IMR-90 (cell line): ENCODE data around the gene CTNNA2.

Source experiments
- BHLHE40 ChIP-seq: fragments of 150-350 bp; IDR thresholded peaks from 2 replicates; pipeline ENCODE4 v1.6.1; 2016; ENCODE audit warnings: mild to moderate bottlenecking, low read depth, low read length
- CEBPB ChIP-seq: IDR thresholded peaks from 2 replicates; pipeline ENCODE4 v1.6.1; 2012; ENCODE audit warnings: low read depth, low read length, improper control_type of control experiment
- FOS ChIP-seq: fragments of 150-350 bp; IDR thresholded peaks from 2 replicates; pipeline ENCODE4 v1.6.1; 2016; ENCODE audit warnings: low read depth, low read length
- MAFK ChIP-seq: IDR thresholded peaks from 2 replicates; pipeline ENCODE4 v1.6.1; 2012; ENCODE audit warnings: low read depth, low read length, improper control_type of control experiment
- MAZ ChIP-seq: IDR thresholded peaks from 2 replicates; pipeline ENCODE4 v1.6.1; 2012; ENCODE audit warnings: low read depth, mild to moderate bottlenecking, low read length, improper control_type of control experiment, moderate library complexity, borderline replicate concordance
- MXI1 ChIP-seq: IDR thresholded peaks from 2 replicates; pipeline ENCODE4 v1.6.1; 2012; ENCODE audit warnings: low read depth, mild to moderate bottlenecking, low read length, moderate library complexity, borderline replicate concordance
- NFE2L2 ChIP-seq: fragments of 150-350 bp; IDR thresholded peaks from 2 replicates; pipeline ENCODE4 v1.6.1; 2016; ENCODE audit warnings: low read depth, mild to moderate bottlenecking, low read length
- POLR2A ChIP-seq: IDR thresholded peaks from 2 replicates; pipeline ENCODE4 v1.6.1; 2012; ENCODE audit warnings: mild to moderate bottlenecking, low read depth, low read length
- RAD21 ChIP-seq: IDR thresholded peaks from 2 replicates; pipeline ENCODE4 v1.6.1; 2012; ENCODE audit warnings: low read length, improper control_type of control experiment
- RFX5 ChIP-seq: IDR thresholded peaks from 2 replicates; pipeline ENCODE4 v1.8.0; 2012; ENCODE audit warnings: low read depth, mild to moderate bottlenecking, low read length, moderate library complexity
- SMC3 ChIP-seq: fragments of 150-350 bp; IDR thresholded peaks from 2 replicates; pipeline ENCODE4 v1.6.1; 2016; ENCODE audit warnings: low read depth, mild to moderate bottlenecking, antibody characterized with exemption, low read length, moderate library complexity
- TF ChIP-seq, protein P1 (sequence below): conservative IDR thresholded peaks from 2 replicates; pipeline ENCODE4 v1.5.1; 2012; ENCODE audit warnings: mild to moderate bottlenecking, low read depth, low read length, improper control_type of control experiment
- TF ChIP-seq, protein P2 (sequence below): fragments of 150-350 bp; IDR thresholded peaks from 2 replicates; pipeline ENCODE4 v1.6.1; 2017; ENCODE audit warnings: mild to moderate bottlenecking, antibody characterized with exemption, low read length, low read depth

DNA sequence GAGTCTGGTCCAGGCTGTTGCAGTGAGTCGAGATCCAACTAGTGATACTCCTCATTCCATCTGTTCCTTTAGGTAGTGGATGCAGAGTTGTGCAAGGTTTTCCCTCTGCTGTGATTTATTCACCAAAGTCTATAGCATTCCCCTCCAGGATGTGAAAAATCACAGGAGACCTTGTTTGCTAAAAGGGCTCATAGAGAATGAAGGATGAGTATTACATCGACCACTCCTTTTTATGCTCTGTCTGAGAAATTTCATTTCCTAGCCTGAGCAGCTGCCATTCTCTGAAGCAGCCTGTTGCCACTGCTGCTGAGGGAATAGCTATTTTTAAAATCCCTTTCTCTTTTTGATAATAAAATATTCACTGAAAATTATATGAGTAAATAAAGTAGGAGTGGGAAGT lies 925.8 kb downstream of the CTNNA2 start:
- TF ChIP-seq, protein P1, sequence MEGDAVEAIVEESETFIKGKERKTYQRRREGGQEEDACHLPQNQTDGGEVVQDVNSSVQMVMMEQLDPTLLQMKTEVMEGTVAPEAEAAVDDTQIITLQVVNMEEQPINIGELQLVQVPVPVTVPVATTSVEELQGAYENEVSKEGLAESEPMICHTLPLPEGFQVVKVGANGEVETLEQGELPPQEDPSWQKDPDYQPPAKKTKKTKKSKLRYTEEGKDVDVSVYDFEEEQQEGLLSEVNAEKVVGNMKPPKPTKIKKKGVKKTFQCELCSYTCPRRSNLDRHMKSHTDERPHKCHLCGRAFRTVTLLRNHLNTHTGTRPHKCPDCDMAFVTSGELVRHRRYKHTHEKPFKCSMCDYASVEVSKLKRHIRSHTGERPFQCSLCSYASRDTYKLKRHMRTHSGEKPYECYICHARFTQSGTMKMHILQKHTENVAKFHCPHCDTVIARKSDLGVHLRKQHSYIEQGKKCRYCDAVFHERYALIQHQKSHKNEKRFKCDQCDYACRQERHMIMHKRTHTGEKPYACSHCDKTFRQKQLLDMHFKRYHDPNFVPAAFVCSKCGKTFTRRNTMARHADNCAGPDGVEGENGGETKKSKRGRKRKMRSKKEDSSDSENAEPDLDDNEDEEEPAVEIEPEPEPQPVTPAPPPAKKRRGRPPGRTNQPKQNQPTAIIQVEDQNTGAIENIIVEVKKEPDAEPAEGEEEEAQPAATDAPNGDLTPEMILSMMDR = no peak
- TF ChIP-seq CEBPB (no peak), POLR2A (no peak), SMC3 (no peak), MXI1 (no peak), MAFK (no peak), BHLHE40 (no peak), NFE2L2 (no peak), RFX5 (no peak), RAD21 (no peak), FOS (no peak), MAZ (no peak)
- TF ChIP-seq, protein P2, sequence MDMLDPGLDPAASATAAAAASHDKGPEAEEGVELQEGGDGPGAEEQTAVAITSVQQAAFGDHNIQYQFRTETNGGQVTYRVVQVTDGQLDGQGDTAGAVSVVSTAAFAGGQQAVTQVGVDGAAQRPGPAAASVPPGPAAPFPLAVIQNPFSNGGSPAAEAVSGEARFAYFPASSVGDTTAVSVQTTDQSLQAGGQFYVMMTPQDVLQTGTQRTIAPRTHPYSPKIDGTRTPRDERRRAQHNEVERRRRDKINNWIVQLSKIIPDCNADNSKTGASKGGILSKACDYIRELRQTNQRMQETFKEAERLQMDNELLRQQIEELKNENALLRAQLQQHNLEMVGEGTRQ = no peak
